GM21528 (cell line): ENCODE measurements around the gene VGLL3.
"Not testable (repeated sequence)": the region's sequence is repeated elsewhere in the genome, so short reads cannot be mapped to it uniquely, and the experiment has no call there.

Experiments
- ATAC-seq: cut with Tn5 transposase; IDR thresholded peaks from one replicate; pipeline ENCODE4 v1.9.1; 2021; ENCODE audit warnings: mild to moderate bottlenecking, moderate library complexity; ENCODE audit not compliant: unreplicated experiment, low FRiP score

VGLL3 gene, protein sequence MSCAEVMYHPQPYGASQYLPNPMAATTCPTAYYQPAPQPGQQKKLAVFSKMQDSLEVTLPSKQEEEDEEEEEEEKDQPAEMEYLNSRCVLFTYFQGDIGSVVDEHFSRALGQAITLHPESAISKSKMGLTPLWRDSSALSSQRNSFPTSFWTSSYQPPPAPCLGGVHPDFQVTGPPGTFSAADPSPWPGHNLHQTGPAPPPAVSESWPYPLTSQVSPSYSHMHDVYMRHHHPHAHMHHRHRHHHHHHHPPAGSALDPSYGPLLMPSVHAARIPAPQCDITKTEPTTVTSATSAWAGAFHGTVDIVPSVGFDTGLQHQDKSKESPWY

DNA sequence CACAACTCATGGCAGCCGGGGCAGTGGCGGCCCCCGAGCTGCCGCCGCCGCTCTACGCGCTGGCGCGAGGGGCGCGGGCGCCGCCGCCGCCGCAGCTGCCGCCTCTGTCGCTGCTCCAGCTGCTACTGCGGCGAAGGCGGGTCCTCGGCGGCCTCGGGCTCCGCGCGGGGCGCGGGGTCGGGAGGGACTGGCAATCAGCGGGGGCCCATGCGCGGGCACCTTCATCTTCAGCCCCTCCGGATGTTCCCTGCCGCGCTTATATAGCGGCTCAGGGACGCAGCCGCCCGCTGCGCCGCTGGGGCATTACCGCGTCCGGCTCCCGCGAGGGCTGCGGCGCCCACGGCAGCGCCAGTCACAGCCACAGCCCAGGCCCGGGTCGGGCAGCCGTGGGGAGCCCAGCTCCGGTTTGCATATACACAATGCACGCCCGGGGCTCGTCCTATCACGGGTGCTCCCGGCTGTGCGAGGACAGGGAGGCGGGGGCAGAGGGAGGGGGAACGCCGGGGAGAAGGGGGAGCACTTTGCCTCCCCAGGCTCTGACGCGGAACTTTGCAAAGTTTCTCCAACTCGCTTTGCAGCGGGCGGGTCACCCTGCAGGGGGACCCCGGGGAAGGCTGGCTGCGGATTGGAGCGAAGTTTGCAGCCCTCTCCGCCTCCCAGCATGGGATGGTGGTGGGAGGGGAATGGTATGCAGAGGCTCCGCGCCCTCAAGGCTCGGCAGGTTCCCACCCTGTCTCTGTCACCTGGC lies at the start of gene VGLL3:
Gene VGLL3 (minus strand): TSS at position 416 of the 748 bp plus-strand sequence. CDS start 406 bp downstream, at position 10.
- ATAC-seq = no peak

- no peak for ATAC-seq
Observed at GRCh38 chr3:87037652-87038051, 46.7 kb upstream of the VGLL3 start.

DNA sequence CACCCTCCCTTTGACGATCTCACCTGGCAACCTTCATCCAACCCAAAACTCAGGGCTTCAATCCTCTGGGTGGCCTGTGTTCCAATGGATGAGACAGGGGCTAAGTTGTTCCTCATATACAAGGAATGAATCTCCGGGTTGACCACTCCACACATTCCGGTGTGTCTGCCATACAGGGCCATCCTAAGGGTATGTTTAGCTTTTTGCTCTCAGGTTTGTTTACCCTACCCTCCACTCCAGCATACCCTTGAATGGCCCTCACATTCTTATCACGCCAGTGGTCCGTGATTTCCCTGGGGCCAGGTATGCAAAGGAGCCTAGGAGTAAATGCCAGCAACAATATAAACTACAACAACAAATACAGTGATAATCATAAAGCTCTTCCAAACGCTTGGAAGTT lies 45.7 kb upstream of the VGLL3 start:
- no peak for ATAC-seq

DNA sequence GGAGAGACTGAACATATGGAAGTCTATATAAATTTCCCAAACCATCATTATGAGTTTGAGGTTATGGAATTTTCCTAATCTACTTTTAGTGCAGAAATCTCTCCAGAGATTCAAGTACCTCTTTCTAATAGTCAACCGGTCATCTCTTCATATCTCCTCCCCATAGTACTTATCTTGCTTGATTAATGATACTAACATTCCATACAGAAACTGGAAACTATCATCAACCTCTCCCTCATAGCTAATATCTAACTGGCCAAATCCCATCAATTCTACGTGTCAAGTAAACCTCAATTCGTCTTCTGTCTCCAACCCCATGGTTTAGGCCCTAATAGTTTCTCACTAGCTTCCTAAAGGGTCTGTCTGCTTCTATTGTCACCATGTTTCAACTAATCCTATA lies 44.4 kb upstream of the VGLL3 start:
- ATAC-seq = no peak

GRCh38 chr3:87033205-87033604 lies 42.3 kb upstream of the VGLL3 start:
- ATAC-seq = no peak

- no peak for ATAC-seq
Observed at GRCh38 chr3:87025661-87026645, 35.0 kb upstream of the VGLL3 start.

DNA sequence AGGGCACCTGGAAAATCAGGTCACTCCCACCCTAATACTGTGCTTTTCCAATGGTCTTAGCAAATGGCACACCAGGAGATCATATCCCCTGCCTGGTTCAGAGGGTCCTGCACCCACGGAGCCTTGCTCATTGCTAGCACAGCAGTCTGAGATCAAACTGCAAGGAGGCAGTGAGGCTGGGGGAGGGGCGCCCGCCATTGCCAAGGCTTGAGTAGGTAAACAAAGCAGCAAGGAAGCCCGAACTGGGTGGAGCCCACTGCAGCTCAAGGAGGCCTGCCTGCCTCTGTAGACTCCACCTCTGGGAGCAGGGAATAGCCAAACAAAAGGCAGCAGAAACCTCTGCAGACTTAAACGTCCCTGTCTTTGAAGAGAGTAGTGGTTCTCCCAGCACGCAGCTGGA lies 26.4 kb upstream of the VGLL3 start:
- not testable (repeated sequence) for ATAC-seq

- no peak for ATAC-seq
Observed at GRCh38 chr3:87009271-87009670, 18.3 kb upstream of the VGLL3 start.

- ATAC-seq = no peak
Observed at GRCh38 chr3:87006844-87007439, 16.0 kb upstream of the VGLL3 start.

DNA sequence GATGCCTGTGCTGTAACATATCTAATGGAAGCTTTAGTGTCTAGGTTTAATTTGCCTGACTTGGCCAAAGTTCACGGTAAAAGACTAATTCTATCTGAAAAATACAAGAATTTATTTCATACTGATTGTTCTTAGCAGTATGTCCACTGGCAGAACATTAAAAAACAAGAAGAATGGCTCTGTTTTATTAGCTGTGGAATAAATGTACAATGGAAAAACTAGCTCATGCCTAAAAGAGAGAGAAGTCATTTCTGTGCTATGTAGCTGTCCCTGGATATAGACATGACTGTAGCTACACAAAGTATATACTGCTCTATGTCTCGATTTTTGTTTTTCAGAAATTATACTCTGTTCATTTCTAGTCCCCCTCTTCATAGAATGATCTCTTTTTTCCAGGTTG lies 13.9 kb upstream of the VGLL3 start:
- ATAC-seq = no peak

DNA sequence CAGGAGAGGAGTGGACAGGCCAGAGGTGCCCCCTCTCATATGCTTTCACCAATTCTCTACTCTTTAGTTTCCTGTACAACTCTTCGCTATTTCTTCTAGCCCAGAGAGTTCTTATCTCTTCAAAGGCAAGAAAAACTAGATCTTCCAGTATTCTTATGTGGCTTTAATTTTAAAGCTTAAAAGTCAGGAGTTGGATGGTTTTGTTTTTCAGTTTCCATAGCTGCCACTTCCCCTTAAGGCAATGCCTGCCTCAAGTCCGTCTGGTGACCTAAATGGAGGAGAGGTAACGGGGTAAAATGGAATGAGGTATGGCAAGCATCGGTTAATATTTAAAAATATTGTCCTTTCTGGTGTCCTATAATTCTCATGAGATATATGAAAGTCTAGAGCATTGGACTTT lies 11.4 kb upstream of the VGLL3 start:
- ATAC-seq = no peak

GRCh38 chr3:87001473-87002098 lies 10.6 kb upstream of the VGLL3 start:
- ATAC-seq = no peak

DNA sequence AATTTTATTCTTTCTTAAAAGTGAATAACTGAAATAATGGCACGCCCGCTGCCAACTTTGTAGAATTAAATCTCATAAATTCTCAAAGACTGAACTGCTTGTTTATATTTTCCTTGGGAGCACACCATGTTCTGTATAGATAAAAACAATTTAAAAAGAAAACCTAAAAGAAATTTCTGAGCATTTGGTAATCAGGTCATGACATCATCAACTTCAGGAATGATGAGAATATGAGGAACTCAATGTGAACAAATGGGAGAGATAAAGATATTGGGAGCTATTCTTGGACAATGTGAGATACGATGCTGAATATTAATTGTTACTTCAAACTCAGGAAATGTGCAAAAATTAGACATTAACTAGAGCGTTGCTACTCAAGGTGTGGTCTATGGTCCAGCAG lies 10.0 kb upstream of the VGLL3 start:
- no peak for ATAC-seq

DNA sequence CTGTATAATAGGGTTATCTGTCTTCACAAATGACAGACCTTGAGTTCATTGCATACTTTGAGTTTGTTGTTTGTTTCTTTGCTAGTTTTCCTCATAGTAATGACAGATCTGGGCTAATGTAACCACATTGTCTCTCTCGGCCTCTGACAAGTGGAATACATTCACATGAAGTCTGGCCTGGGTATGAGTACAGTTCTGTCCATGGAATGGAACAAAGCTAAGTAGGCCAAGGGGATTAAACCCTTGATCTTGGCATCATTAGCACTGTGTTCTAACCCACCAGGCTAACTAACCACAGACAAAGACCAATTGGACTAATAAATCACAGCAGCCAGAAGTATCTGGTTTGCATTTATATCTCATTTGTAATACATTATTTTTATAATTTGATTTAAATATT lies 7.6 kb upstream of the VGLL3 start:
- ATAC-seq = no peak

- no peak for ATAC-seq
Observed at GRCh38 chr3:86996261-86996955, 5.5 kb upstream of the VGLL3 start.

- ATAC-seq = no peak
Observed at GRCh38 chr3:86995537-86995936, 4.6 kb upstream of the VGLL3 start.

DNA sequence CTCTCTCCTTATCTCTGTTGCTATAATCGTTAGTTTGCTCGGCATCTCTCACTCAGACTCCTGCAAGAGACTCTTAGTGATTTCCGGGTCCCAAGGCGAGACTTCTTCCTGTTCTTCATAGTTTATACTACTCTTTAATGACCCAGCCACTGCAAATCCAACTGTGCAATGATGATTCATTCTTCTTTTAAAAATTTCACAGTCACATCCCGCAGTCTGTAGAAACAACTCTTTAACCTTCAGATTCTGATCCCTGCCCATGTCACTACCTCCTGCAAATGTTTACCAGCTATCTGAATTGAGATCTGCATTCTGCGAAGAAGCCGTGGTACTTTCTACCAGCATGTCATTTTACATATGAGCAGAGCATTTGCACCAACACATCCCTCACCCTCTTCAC lies 2.8 kb upstream of the VGLL3 start:
- ATAC-seq = no peak

DNA sequence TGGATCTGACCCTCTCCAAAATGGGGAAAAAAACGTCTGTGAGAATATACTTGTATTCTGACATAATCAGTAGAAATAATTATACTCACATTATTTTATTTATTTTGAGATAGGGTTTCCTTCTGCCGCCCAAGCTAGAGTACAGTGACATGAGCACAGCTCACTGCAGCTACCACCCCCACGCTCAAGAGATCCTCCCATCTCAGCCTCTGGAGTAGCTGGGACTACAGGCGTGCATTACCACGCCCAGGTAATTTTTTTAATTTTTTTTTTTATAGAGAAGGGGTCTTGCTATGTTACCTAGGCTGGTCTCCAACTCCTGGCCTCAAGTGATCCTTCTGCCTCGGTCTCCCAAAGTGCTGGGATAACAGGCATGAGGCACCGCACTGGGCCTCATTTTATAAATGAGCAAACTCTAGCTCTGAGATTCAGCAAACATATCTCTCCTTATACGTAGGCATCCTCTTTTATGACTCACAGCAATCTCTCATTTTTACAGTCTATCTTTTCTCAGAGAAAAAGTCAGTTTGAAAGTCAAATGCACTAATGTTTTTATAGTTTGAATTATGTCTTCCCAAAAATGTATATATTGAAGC lies 989 bp upstream of the VGLL3 start:
- no peak for ATAC-seq

- no peak for ATAC-seq
Observed at GRCh38 chr3:86991482-86991815, 500 bp upstream of the VGLL3 start.
